Naive thymus-derived CD8-positive, alpha-beta T cell (primary cell): ENCODE results near the gene ABTB2. TPM values are rescaled to one million over a fixed set of nuclear protein-coding genes. Genes with fewer than 3 reads are reported as not detected.

Source experiments
- ATAC-seq, 2 donors: fragments of 150-1000 bp; cut with Tn5 transposase in 1 of 2; sonication (Bioruptor Pico), chemical (Tn5 transposase) in 1 of 2; 1 replicate in 1 of 2; 2 replicates in 1 of 2; pipeline ENCODE4 v1.10.0; 2021; ENCODE audit warnings: mild to moderate bottlenecking in 2 of 2, moderate library complexity in 2 of 2
- POLR2A ChIA-PET: fragments of 350-600 bp; sonication (Branson Sonifier 250); formaldehyde crosslinking; loops from one replicate; lab custom pipeline; 2021; ENCODE audit warnings: antibody characterized with exemption; lab: Charles Lee
- DNase-seq, 10 donors: peaks; one replicate each; pipeline versions ENCODE4 v3.0.0 to v3.0.0-alpha.2; 2020 to 2022
- H3K27ac Mint-ChIP-seq, 10 donors: one replicate each; pipeline ENCODE4 v1.8.0; 2020 to 2022; ENCODE audit warnings: mild to moderate bottlenecking in 10 of 10, mixed read lengths in 10 of 10, moderate library complexity in 4 of 10, inconsistent platforms in 1 of 10
- H3K27me3 Mint-ChIP-seq, 5 donors: one replicate each; pipeline ENCODE4 v1.8.0; 2021 to 2022; ENCODE audit warnings: mixed read lengths in 5 of 5
- H3K36me3 Mint-ChIP-seq, 3 donors: one replicate each; pipeline ENCODE4 v1.8.0; 2020 to 2022; ENCODE audit warnings: mixed read lengths in 3 of 3, mild to moderate bottlenecking in 2 of 3, inconsistent platforms in 1 of 3
- H3K4me1 Mint-ChIP-seq, 4 donors: one replicate each; pipeline ENCODE4 v1.8.0; 2021 to 2022; ENCODE audit warnings: mixed read lengths in 4 of 4
- H3K4me3 Mint-ChIP-seq, 10 donors: one replicate each; pipeline ENCODE4 v1.8.0; 2020 to 2022; ENCODE audit warnings: mild to moderate bottlenecking in 10 of 10, mixed read lengths in 10 of 10, moderate library complexity in 6 of 10, inconsistent platforms in 1 of 10
- H3K9me3 Mint-ChIP-seq, 9 donors: one replicate each; pipeline ENCODE4 v1.8.0; 2020 to 2022; ENCODE audit warnings: mixed read lengths in 9 of 9, mild to moderate bottlenecking in 3 of 9, inconsistent platforms in 1 of 9, moderate library complexity in 1 of 9
- polyA plus RNA-seq, 3 donors: library from polyadenylated mRNA; unstranded; fragments of 300-500 nt; fragmentation: Illumina TruSeq; gene quantifications; one replicate each; pipeline ENCODE4 v1.2.3, GENCODE V29; 2021
- total RNA-seq, 8 experiments: library from RNA in 2 of 8; stranded (reverse) in 2 of 8; gene quantifications; one replicate each; pipeline ENCODE4 v1.2.3 and lab custom pipeline; 2021 to 2026

ABTB2 gene
- total and polyA plus RNA-seq, 5 experiments from 2014 or later: 0.05 to 0.81 (median 0.69) TPM; not detected in 2

- POLR2A ChIA-PET: interaction anchor here (1.4 kb wide), 1 partner anchor 9 kb away, joined by 4 read pairs; no protein-coding TSS in a partner anchor
Measured at GRCh38 chr11:34262531-34263081, 95.2 kb downstream of the ABTB2 start.

GRCh38 chr11:34261820-34262219 lies 96.0 kb downstream of the ABTB2 start:
- POLR2A ChIA-PET: interaction anchor here (1.4 kb wide), 1 partner anchor 8 kb away, joined by 4 read pairs; no protein-coding TSS in a partner anchor
- no peaks in the 10 kb centered on the region for H3K9me3 Mint-ChIP-seq
- ATAC-seq (no peak), DNase-seq (no peak)
- H3K27ac Mint-ChIP-seq: no peak overlapping the region
- peaks cover 5 to 10% (median 8%) of the 10 kb centered on the region in 4 donors for H3K4me1 Mint-ChIP-seq
- no peaks in the 10 kb centered on the region for H3K36me3 Mint-ChIP-seq
- peaks cover 0 to 7% (median 0%) of the 10 kb centered on the region in 5 donors for H3K27me3 Mint-ChIP-seq
- H3K4me3 Mint-ChIP-seq: no peak overlapping the region

More at GRCh38 chr11:34262531-34263081, 95.2 kb downstream of the ABTB2 start:
- Mint-ChIP-seq H3K27ac (peak overlapping the region in 1 of 10 donors; percentile 46), H3K36me3 (no peaks in the 10 kb centered on the region), H3K4me1 (peaks cover 9 to 17% (median 13%) of the 10 kb centered on the region in 4 donors), H3K27me3 (peaks cover 0 to 5% (median 0%) of the 10 kb centered on the region in 5 donors), H3K4me3 (no peak overlapping the region), H3K9me3 (no peaks in the 10 kb centered on the region)
- ATAC-seq (no peak), DNase-seq (no peak)

GRCh38 chr11:34261095-34261494 lies 96.7 kb downstream of the ABTB2 start:
- H3K36me3 Mint-ChIP-seq: no peaks in the 10 kb centered on the region
- H3K4me1 Mint-ChIP-seq: peaks cover 0 to 3% (median 2%) of the 10 kb centered on the region in 4 donors
- no peak overlapping the region for H3K4me3 Mint-ChIP-seq
- H3K9me3 Mint-ChIP-seq: no peaks in the 10 kb centered on the region
- H3K27ac Mint-ChIP-seq: no peak overlapping the region
- POLR2A ChIA-PET: interaction anchor here (0.6 kb wide), 1 partner anchor 74 kb away, joined by 3 read pairs; no protein-coding TSS in a partner anchor
- peaks cover 0 to 10% (median 0%) of the 10 kb centered on the region in 5 donors for H3K27me3 Mint-ChIP-seq
- DNase-seq (no peak), ATAC-seq (no peak)

- DNase-seq: no peak
- peaks cover 0 to 2% (median 0%) of the 10 kb centered on the region in 4 donors for H3K4me1 Mint-ChIP-seq
- H3K4me3 Mint-ChIP-seq: no peak overlapping the region
- POLR2A ChIA-PET: interaction anchor here (1.5 kb wide), 1 partner anchor 10 kb away, joined by 3 read pairs; no protein-coding TSS in a partner anchor
- H3K36me3 Mint-ChIP-seq: no peaks in the 10 kb centered on the region
- no peaks in the 10 kb centered on the region for H3K9me3 Mint-ChIP-seq
- H3K27ac Mint-ChIP-seq: no peak overlapping the region
- ATAC-seq: no peak
- peaks cover 0 to 10% (median 0%) of the 10 kb centered on the region in 5 donors for H3K27me3 Mint-ChIP-seq
Measured at GRCh38 chr11:34260072-34260575, 97.7 kb downstream of the ABTB2 start.

- Mint-ChIP-seq H3K27me3 (peaks cover 0 to 10% (median 0%) of the 10 kb centered on the region in 5 donors), H3K27ac (peak overlapping the region in 1 of 10 donors; percentile 1), H3K36me3 (no peaks in the 10 kb centered on the region), H3K4me1 (no peaks in the 10 kb centered on the region), H3K9me3 (no peaks in the 10 kb centered on the region), H3K4me3 (no peak overlapping the region)
- POLR2A ChIA-PET: interaction anchor here (1.5 kb wide), 1 partner anchor 9 kb away, joined by 3 read pairs; no protein-coding TSS in a partner anchor
- no peak for DNase-seq
- ATAC-seq: no peak
Measured at GRCh38 chr11:34259087-34259486, 98.7 kb downstream of the ABTB2 start.

- DNase-seq: no peak
- H3K9me3 Mint-ChIP-seq: no peaks in the 10 kb centered on the region
- POLR2A ChIA-PET: no interaction called here
- ATAC-seq: no peak
- peaks cover 0 to 10% (median 0%) of the 10 kb centered on the region in 5 donors for H3K27me3 Mint-ChIP-seq
- peaks cover 6 to 13% (median 12%) of the 10 kb centered on the region in 4 donors for H3K4me1 Mint-ChIP-seq
- H3K4me3 Mint-ChIP-seq: no peak overlapping the region
- H3K36me3 Mint-ChIP-seq: no peaks in the 10 kb centered on the region
- no peak overlapping the region for H3K27ac Mint-ChIP-seq
Measured at GRCh38 chr11:34256626-34257025, 101.2 kb downstream of the ABTB2 start.

GRCh38 chr11:34256150-34256549 lies 101.7 kb downstream of the ABTB2 start:
- Mint-ChIP-seq H3K4me3 (no peak overlapping the region), H3K9me3 (no peaks in the 10 kb centered on the region)
- ATAC-seq: no peak

GRCh38 chr11:34255101-34255500 lies 102.7 kb downstream of the ABTB2 start:
- no peak for ATAC-seq
- Mint-ChIP-seq H3K9me3 (no peaks in the 10 kb centered on the region), H3K4me1 (peaks cover 18 to 29% (median 28%) of the 10 kb centered on the region in 4 donors), H3K36me3 (no peaks in the 10 kb centered on the region), H3K4me3 (no peak overlapping the region), H3K27ac (peak overlapping the region in 1 of 10 donors; percentile 4), H3K27me3 (peaks cover 0 to 10% (median 0%) of the 10 kb centered on the region in 5 donors)
- DNase-seq: no peak
- POLR2A ChIA-PET: no interaction called here

More at GRCh38 chr11:34256150-34256549, 101.7 kb downstream of the ABTB2 start:
- DNase-seq: no peak
- no peaks in the 10 kb centered on the region for H3K36me3 Mint-ChIP-seq
- H3K27ac Mint-ChIP-seq: peak overlapping the region in 1 of 10 donors; percentile 21
- H3K4me1 Mint-ChIP-seq: peaks cover 11 to 18% (median 17%) of the 10 kb centered on the region in 4 donors
- peaks cover 0 to 10% (median 0%) of the 10 kb centered on the region in 5 donors for H3K27me3 Mint-ChIP-seq
- POLR2A ChIA-PET: no interaction called here

GRCh38 chr11:34254011-34254410 lies 103.8 kb downstream of the ABTB2 start:
- peaks cover 0 to 10% (median 0%) of the 10 kb centered on the region in 5 donors for H3K27me3 Mint-ChIP-seq
- ATAC-seq (no peak), DNase-seq (no peak)
- H3K9me3 Mint-ChIP-seq: no peaks in the 10 kb centered on the region
- peak overlapping the region in 2 of 10 donors; percentile 9 to 51 for H3K27ac Mint-ChIP-seq
- POLR2A ChIA-PET: interaction anchor here (1.1 kb wide), 1 partner anchor 9 kb away, joined by 4 read pairs; no protein-coding TSS in a partner anchor
- peaks cover 27 to 39% (median 39%) of the 10 kb centered on the region in 4 donors for H3K4me1 Mint-ChIP-seq
- no peak overlapping the region for H3K4me3 Mint-ChIP-seq
- no peaks in the 10 kb centered on the region for H3K36me3 Mint-ChIP-seq

- H3K4me1 Mint-ChIP-seq: peaks cover 34 to 53% (median 51%) of the 10 kb centered on the region in 4 donors
Measured at GRCh38 chr11:34252651-34253050, 105.2 kb downstream of the ABTB2 start.

GRCh38 chr11:34252015-34252414 lies 105.8 kb downstream of the ABTB2 start:
- peak overlapping the region in 4 of 10 donors; percentile 18 to 75 (median 42) for H3K4me3 Mint-ChIP-seq
- DNase-seq (no peak), ATAC-seq (no peak)
- H3K4me1 Mint-ChIP-seq: peaks cover 39 to 59% (median 57%) of the 10 kb centered on the region in 4 donors
- no peaks in the 10 kb centered on the region for H3K9me3 Mint-ChIP-seq
- POLR2A ChIA-PET: interaction anchor here (0.9 kb wide), 1 partner anchor 186 kb away, joined by 3 read pairs; no protein-coding TSS in a partner anchor
- peaks cover 0 to 3% (median 0%) of the 10 kb centered on the region in 5 donors for H3K27me3 Mint-ChIP-seq
- no peaks in the 10 kb centered on the region for H3K36me3 Mint-ChIP-seq
- peak overlapping the region in 3 of 10 donors; percentile 56 to 87 (median 65) for H3K27ac Mint-ChIP-seq

More at GRCh38 chr11:34252651-34253050, 105.2 kb downstream of the ABTB2 start:
- Mint-ChIP-seq H3K36me3 (no peaks in the 10 kb centered on the region), H3K27me3 (peaks cover 0 to 5% (median 0%) of the 10 kb centered on the region in 5 donors), H3K27ac (peak overlapping the region in 5 of 10 donors; percentile 8 to 75 (median 47)), H3K9me3 (no peaks in the 10 kb centered on the region), H3K4me3 (peak overlapping the region in 4 of 10 donors; percentile 18 to 44 (median 38))
- DNase-seq (no peak), ATAC-seq (no peak)
- POLR2A ChIA-PET: no interaction called here

GRCh38 chr11:34251589-34251980 lies 106.2 kb downstream of the ABTB2 start:
- Mint-ChIP-seq H3K4me3 (peak overlapping the region; percentile 69 to 85 (median 80)), H3K9me3 (no peaks in the 10 kb centered on the region), H3K27ac (peak overlapping the region in 9 of 10 donors; percentile 27 to 87 (median 79)), H3K36me3 (no peaks in the 10 kb centered on the region), H3K27me3 (peaks cover 0 to under 1% (median 0%) of the 10 kb centered on the region in 5 donors), H3K4me1 (peaks cover 39 to 64% (median 59%) of the 10 kb centered on the region in 4 donors)
- POLR2A ChIA-PET: interaction anchor here (0.9 to 1.1 kb wide), 2 partner anchors 17 to 186 kb away, joined by 3 to 4 read pairs; no protein-coding TSS in a partner anchor
- ATAC-seq (no peak), DNase-seq (no peak)
